HG02623 (cell line): ENCODE data around the gene DTWD2.
"Not testable (repeated sequence)": the region's sequence is repeated elsewhere in the genome, so short reads cannot be mapped to it uniquely, and the experiment has no call there.

ENCODE experiments used
- ATAC-seq: cut with Tn5 transposase; IDR thresholded peaks from one replicate; pipeline ENCODE4 v1.9.1; 2021; ENCODE audit warnings: moderate library complexity; ENCODE audit not compliant: unreplicated experiment

DTWD2 gene

GRCh38 chr5:118998861-118999260 lies 10.5 kb upstream of the DTWD2 start:
- ATAC-seq, result not testable (repeated sequence)

DNA sequence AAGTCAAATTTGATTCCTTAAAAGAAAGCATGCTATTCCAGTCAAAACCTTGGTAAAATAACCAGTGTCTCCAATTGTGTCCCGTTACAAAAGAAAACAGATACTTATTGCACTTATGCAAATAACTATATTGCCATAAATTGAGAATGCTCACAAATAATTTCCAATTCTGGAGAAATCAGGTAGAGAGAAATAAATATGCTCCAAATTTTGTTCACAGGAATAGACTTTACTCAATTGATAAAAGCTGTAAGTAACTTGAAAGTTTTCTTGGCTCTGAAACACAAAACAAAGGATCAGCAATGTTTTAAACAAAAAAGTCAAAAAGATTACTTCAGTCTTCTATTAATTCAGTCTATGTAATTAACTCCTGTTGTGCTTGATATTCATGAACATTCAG lies 7.8 kb upstream of the DTWD2 start:
- no peak for ATAC-seq

DNA sequence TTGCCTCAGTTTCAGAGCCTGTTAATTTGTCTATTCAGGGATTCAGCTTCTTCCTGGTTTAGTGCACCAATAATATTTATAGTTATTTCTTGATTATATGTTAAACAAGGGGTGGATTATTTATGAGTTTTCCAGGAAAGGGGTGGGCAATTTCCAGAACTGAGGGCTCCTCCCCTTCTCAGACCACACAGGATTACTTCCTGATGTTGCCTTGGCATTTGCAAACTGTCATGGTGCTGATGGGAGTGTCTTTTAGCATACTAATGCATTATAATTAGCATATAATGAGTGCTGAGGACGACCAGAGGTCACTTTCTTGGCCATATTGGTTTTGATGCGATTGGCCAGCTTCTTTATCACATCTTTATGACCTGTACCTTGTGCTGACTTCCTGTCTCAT lies 6.2 kb upstream of the DTWD2 start:
- no peak for ATAC-seq

DNA sequence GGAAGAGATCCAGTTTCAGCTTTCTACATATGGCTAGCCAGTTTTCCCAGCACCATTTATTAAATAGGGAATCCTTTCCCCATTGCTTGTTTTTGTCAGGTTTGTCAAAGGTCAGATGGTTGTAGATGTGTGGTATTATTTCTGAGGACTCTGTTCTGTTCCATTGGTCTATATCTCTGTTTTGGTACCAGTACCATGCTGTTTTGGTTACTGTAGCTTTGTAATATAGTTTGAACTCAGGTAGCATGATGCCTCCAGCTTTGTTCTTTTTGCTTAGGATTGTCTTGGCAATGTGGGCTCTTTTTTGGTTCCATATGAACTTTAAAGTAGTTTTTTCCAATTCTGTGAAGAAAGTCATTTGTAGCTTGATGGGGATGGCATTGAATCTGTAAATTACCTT lies 4.8 kb upstream of the DTWD2 start:
- not testable (repeated sequence) for ATAC-seq

- not testable (repeated sequence) for ATAC-seq
Measured at GRCh38 chr5:118992055-118992454, 3.7 kb upstream of the DTWD2 start.

DNA sequence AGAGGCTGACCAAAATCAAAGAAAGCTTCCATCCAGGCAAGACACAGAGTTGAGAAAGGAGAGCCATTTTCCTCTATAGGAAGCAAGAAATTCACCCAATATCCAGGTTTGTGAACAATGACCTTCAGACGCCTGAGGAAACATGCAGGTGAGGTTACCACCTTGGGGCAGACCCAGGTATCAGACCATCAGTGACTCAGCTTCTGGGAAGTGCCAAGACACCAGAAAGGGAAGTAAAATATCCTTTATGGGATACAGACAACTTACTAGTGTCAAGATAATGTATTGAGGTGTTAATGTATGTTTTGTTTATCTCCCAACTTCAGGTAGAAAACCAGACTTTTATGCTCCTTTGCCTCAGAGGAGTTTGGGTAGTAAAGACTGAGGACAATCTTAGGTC lies 2.2 kb upstream of the DTWD2 start:
- no peak for ATAC-seq

DNA sequence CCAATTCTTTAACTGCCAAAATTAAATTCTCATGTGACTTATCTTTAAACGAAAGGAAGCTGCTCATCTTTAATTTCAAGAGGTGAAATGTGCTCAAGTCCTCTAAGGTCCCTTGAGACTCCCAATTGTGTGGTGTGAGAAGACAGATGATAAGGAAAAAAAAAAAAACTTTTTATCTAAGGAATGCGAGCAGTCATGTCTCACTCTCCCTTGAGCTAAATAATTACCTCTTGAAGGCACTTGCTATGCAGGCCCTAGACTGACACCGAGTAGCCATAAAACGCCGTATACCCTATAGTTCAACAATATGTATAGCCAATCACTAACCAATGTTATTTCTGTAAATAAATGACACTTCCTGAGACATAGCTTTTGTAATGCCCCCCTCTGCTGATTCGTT lies 1.5 kb upstream of the DTWD2 start:
- ATAC-seq, result no peak

- ATAC-seq, result no peak
Measured at GRCh38 chr5:118988866-118989180, 476 bp upstream of the DTWD2 start.

DNA sequence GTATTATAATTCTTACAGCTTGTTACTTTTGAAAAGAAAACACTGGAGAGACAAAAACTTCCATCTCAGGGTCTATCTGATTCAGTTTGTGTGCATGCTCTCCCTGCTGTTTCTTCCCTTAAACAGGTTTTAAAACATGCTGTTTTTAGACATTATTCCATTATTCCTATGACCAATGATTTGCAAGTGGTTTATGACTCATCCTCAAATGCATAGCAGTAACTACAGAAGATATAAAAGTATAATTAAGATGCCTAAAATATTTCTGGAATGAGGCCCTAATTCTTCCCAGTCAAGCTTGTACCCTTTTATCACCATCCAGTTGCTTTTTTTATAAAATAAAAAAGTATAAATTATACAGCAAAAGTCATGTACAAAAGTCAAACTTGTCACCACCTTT lies 3.7 kb downstream of the DTWD2 start:
- no peak for ATAC-seq

DNA sequence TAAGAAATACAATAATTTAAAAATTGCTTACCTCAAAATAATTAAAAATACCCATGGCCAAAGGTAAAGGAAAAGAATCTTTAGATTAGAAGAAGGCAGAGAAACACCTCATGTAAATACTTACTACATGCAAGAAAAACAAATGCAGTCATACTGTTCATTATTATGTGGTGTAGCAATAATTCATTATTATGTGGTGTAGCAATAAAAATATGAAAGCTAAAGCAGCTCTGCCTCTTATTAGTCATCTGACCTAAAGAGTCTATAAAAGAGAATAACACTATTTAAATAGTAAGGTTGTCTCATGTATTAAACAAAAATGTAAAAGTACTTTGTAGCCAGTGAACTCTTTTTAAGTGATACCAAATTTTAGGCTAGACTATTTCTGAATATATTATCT lies 6.6 kb downstream of the DTWD2 start:
- ATAC-seq, result no peak

GRCh38 chr5:118980438-118980837 lies 7.9 kb downstream of the DTWD2 start:
- no peak for ATAC-seq

DNA sequence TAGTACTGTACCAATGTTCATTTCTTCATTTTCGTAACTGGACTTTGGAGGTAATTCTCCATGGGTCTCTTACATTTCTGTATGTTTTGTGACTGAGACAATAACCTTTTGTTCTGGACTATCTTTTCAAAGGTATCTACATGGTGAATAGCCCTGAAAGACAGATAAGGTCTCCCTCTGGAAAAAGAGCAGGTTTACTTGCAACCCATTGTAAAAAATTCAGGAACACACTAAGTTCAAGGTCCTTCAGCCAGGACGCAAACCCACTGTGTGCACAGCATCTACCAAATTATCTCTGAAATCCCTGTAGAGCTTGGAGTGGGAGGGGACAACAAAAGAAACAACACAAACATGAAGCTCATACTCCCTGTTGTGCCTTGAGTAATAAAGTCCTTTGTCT lies 8.3 kb downstream of the DTWD2 start:
- ATAC-seq, result no peak

DNA sequence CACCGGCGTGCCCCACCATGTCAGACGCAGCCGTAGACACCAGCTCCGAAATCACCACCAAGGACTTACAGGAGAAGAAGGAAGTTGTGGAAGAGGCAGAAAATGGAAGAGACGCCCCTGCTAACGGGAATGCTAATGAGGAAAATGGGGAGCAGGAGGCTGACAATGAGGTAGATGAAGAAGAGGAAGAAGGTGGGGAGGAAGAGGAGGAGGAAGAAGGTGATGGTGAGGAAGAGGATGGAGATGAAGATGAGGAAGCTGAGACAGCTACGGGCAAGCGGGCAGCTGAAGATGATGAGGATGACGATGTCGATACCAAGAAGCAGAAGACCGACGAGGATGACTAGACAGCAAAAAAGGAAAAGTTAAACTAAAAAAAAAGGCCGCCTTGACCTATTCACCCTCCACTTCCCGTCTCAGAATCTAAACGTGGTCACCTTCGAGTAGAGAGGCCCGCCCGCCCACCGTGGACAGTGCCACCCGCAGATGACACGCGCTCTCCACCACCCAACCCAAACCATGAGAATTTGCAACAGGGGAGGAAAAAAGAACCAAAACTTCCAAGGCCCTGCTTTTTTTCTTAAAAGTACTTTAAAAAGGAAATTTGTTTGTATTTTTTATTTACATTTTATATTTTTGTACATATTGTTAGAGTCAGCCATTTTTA lies 14.4 kb downstream of the DTWD2 start:
- not testable (repeated sequence) for ATAC-seq

DNA sequence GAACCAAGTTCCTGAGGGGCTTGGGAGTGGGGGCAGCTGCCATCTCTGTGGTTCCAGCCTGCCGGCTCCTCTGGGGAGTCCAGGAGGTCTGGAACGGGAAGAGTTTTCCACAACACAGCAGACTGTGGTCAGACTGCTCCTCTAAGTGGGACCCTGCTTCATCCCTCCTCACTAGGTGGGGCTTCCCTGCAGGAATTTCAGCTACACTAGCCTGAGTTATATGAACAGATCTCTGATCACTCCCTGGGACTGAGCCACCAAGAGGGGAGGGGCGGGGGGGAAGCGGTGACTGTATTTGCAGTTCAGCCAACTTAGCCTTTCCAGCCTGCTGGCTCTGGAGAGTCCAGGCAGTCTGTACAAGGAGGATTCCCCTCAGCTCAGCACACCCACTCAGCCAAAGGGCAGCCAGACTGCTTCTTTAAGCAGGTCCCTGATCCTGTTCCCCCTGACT lies 19.4 kb downstream of the DTWD2 start:
- ATAC-seq, result no peak

DNA sequence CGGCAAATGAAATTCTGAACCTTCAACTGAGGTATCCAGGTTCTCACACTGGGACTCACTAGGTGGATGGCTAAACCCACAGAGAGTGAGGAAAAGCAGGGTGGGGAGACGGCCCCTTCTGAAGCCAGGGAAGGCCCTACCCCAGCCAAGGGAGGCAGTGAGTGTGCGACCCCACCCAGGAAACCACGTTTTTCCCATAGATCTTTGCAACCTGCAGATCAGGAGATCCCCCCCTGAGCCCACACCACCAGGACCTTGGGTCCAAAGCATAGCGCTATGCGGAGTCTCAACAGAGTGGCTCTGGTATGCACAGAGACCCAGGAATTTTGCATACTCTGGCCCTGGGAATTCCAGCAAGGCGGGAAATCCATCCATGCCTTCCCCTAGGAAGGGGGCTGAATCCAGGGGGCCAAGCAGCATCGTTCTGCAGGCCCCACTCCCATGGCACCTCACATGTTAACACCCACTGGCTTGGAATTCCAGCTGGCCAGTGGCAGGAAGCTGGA lies 19.9 kb downstream of the DTWD2 start:
- no peak for ATAC-seq

GRCh38 chr5:118967059-118967508 lies 21.3 kb downstream of the DTWD2 start:
- no peak for ATAC-seq

GRCh38 chr5:118965890-118966289 lies 22.5 kb downstream of the DTWD2 start:
- ATAC-seq, result no peak

- ATAC-seq, result not testable (repeated sequence)
Measured at GRCh38 chr5:118964970-118965369, 23.4 kb downstream of the DTWD2 start.

DNA sequence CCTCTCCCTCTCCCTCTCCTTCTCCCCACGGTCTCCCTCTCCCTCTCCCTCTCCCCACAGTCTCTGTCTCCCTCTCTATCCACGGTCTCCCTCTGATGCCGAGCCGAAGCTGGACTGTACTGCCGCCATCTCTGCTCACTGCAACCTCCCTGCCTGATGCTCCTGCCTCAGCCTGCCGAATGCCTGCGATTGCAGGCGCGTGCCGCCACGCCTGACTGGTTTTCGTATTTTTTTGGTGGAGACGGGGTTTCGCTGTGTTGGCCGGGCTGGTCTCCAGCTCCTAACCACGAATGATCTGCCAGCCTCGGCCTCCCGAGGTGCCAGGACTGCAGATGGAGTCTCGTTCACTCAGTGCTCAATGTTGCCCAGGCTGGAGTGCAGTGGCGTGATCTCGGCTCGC lies 24.0 kb downstream of the DTWD2 start:
- ATAC-seq, result not testable (repeated sequence)

- ATAC-seq, result no peak
Measured at GRCh38 chr5:118963169-118963568, 25.2 kb downstream of the DTWD2 start.

GRCh38 chr5:118960557-118960956 lies 27.8 kb downstream of the DTWD2 start:
- ATAC-seq, result no peak

DNA sequence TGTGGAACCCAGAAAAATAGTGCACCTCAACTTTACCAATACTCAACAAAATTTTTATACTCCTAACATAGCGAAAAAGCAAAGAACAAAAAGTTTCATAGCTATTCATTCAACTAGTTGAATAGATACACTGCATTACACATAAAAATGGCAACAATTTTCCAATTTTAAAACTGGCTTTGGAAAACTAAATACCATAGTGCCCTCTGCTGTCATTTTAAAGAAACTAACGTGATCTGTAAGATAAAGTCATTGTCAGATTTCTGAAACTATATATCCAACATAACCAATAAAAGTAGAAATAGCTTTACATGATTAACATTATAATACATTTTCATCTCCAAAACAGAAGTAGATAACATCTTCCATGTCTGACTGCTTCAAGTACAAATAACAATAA lies 31.6 kb downstream of the DTWD2 start:
- ATAC-seq, result no peak

DNA sequence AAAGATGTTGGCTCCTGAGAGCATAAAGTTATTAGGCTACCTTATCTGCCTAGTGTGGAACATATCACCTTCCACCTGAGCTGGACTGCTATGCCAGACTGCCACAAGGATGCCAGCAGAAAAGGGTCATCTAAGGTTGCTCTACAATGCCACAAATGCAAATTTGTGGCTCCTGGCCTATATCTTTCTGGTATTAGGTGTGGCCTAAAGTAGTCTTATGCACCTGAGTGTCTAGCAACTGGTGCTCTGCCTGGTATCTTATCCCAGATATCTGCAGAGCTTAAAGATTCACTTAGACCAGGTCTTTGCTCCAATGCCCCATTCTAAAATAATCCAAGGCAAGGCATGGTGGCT lies 34.7 kb downstream of the DTWD2 start:
- no peak for ATAC-seq
